ENCODE results near the gene NRF1.

NRF1 gene

DNA sequence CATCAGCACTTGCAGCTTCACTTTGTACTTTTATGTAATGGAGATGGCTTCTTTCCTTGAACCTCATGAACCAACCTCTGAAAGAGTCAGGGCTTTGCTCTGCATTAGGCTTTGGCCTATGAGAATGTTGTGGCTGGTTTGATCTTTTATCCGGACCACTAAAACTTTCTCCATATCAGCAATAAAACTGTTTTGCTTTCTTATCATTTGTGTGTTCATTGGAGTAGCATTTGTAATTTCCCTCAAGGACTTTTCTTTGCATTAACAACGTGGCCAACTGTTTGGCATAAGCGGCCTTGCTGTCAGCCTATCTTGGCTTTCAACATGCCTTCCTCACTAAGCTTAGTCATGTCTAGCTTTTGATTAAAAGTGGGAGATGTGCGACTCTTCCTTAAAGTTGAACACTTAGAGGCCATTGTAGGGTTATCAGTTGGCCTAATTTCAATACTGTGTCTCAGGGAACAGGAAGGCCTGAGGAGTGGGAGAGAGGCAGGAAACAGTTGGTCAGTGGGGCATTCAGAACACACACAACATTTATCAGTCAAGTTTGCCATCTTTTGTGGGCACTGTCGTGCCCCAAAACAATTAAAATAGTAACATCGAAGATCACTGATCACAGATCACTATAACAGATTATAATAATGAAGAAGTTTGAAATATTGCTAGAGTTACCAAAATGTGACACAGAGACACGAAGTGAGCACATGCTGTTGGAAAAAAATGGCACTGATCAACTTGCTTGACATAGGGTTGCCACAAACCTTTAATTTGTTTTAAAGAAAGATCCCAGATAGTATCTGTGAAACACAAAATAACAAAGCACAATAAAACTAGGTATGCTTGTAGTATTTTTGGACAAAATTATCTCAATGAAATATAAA is 64.7 kb downstream of the NRF1 start:
- no peak overlapping the region for H3K4me2 ChIP-seq
- H3K27ac ChIP-seq = no peak overlapping the region

DNA sequence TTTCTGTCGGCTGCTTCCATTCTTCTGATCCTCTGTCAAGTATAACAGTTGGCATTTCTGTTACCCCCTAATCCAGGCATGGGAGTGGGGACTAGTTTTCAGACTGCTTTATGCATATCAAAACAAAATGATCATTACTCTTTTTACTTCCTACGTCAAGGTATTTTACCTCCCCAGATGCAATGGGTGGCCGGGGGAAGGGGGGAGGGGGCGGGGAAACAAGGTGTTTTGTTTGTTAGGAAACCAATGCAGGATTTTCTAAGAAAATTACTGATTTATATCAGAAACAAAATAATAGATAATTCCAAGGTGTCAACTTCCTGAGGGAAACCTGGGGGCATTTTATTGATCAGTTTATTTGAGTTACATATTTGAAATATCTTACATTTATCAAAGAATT is 66.3 kb downstream of the NRF1 start:
- Histone ChIP-seq H4K20me1 (no peaks in the 10 kb centered on the region; a peak in 1 of 22 replicates), H3K4me1 (no peaks in the 10 kb centered on the region), H3K27ac (no peak overlapping the region), H3K9me3 (replicated peaks in 1 of 11) (peaks cover 34 to 42% (median 37%) of the 10 kb centered on the region in 11 experiments), H3K36me3 (peaks cover 74 to 97% (median 88%) of the 10 kb centered on the region in 11 experiments), H3K4me2 (no peak overlapping the region), H3K9ac (no peak overlapping the region), H3K27me3 (no peaks in the 10 kb centered on the region), H3K4me3 (no peak overlapping the region)
- no peak for TF ChIP-seq Cebpa-rat (IDR thresholded peaks at IDR 0.05)

More for the DNA sequence above, 64.7 kb downstream of the NRF1 start:
- Histone ChIP-seq H3K27me3 (no peaks in the 10 kb centered on the region), H4K20me1 (no peaks in the 10 kb centered on the region), H3K9ac (no peak overlapping the region), H3K4me1 (no peaks in the 10 kb centered on the region), H3K9me3 (replicated peaks in 1 of 11) (peaks cover 42 to 56% (median 52%) of the 10 kb centered on the region in 11 experiments), H3K4me3 (no peak overlapping the region), H3K36me3 (peaks cover 84 to 98% (median 95%) of the 10 kb centered on the region in 11 experiments)
- TF ChIP-seq Cebpa-rat (IDR thresholded peaks at IDR 0.05) = no peak

DNA sequence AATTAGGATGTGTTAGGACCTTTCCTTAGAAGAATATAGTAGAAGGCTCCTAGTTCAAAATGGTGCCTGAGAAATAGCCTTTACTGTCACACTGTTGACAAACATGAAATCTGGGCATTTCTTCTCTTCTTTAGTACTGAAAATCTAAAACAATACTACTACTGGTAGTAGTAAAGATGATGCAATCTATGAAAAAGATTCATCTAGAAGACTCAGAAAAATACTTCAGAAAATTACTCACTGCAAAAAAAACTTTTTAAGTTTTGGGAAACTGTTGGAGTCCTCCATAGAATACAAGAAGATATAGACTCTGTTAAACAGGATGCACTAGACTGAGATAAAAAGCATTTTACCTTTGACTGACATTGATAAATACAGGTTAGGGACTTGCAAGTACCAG is 67.1 kb downstream of the NRF1 start:
- TF ChIP-seq Cebpa-rat (IDR thresholded peaks at IDR 0.05) = no peak
- H3K4me3 ChIP-seq = no peak overlapping the region
- peaks cover 69 to 97% (median 88%) of the 10 kb centered on the region in 11 experiments for H3K36me3 ChIP-seq

DNA sequence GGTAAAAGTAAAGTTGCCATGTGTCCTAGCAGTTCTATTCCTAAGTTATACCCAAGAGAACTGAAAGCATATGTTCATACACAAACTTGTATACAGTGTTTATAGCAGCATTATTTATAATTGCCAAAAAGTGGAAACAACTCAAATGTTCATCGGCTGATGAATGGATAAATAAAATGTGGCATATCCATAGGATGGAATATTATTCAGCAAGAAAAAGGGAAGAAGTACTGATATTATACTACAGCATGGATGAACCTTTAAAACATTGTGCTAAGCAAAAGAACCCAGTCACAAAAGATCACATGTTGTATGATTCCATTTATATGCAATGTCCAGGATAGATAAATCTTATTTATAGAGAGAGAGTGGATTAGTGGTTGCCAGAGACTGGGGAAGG is 68.9 kb downstream of the NRF1 start:
- no peak overlapping the region for H3K4me2 ChIP-seq
- TF ChIP-seq Cebpa-rat (IDR thresholded peaks at IDR 0.05) = no peak
- H3K9ac ChIP-seq = no peak overlapping the region
- H3K9me3 ChIP-seq (replicated peaks in 1 of 11) = peaks cover 9 to 17% (median 11%) of the 10 kb centered on the region in 11 experiments
- peaks cover 56 to 97% (median 79%) of the 10 kb centered on the region in 11 experiments for H3K36me3 ChIP-seq
- no peak overlapping the region for H3K27ac ChIP-seq
- H4K20me1 ChIP-seq = no peaks in the 10 kb centered on the region; a peak in 2 of 22 replicates
- H3K27me3 ChIP-seq = no peaks in the 10 kb centered on the region
- no peak overlapping the region for H3K4me3 ChIP-seq
- no peaks in the 10 kb centered on the region for H3K4me1 ChIP-seq

More for the DNA sequence above, 67.1 kb downstream of the NRF1 start:
- no peak overlapping the region for H3K27ac ChIP-seq
- H3K9me3 ChIP-seq (replicated peaks in 1 of 11) = peaks cover 27 to 35% (median 29%) of the 10 kb centered on the region in 11 experiments
- H3K9ac ChIP-seq = no peak overlapping the region
- no peaks in the 10 kb centered on the region; a peak in 1 of 22 replicates for H4K20me1 ChIP-seq
- no peaks in the 10 kb centered on the region for H3K27me3 ChIP-seq
- H3K4me2 ChIP-seq = no peak overlapping the region
- H3K4me1 ChIP-seq = no peaks in the 10 kb centered on the region

DNA sequence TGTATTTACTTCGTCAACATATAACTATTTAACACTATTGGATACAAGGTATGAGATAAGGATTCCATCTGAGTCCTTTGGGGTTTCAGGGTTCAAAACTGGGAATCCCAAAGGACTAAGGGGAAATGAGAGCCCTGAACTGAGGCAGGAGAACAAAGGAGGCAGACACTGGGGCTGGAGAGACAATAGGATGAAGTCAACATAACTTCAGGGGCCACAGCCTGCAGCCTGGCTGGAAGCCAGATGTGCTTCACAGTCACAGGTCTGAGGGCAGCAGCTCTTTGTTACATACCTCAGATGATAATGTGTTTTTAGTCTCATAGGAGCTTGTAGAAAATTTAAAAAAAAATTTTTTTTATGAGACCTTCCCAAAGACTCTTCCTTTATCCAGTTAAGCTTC is 73.3 kb downstream of the NRF1 start:
- H4K20me1 ChIP-seq = peaks cover 0 to 5% (median 0%) of the 10 kb centered on the region in 11 experiments; a peak in 2 of 22 replicates
- H3K27me3 ChIP-seq = no peaks in the 10 kb centered on the region
- no peak overlapping the region for H3K27ac ChIP-seq
- H3K4me1 ChIP-seq = no peaks in the 10 kb centered on the region
- no peak overlapping the region for H3K9ac ChIP-seq
- H3K4me2 ChIP-seq = no peak overlapping the region
- peaks cover 34 to 97% (median 58%) of the 10 kb centered on the region in 11 experiments for H3K36me3 ChIP-seq
- no peak overlapping the region for H3K4me3 ChIP-seq
- peaks cover 0 to 2% (median 0%) of the 10 kb centered on the region in 11 experiments; a peak in 1 of 22 replicates for H3K9me3 ChIP-seq (replicated peaks in 1 of 11)
- TF ChIP-seq Cebpa-rat (IDR thresholded peaks at IDR 0.05) = no peak

DNA sequence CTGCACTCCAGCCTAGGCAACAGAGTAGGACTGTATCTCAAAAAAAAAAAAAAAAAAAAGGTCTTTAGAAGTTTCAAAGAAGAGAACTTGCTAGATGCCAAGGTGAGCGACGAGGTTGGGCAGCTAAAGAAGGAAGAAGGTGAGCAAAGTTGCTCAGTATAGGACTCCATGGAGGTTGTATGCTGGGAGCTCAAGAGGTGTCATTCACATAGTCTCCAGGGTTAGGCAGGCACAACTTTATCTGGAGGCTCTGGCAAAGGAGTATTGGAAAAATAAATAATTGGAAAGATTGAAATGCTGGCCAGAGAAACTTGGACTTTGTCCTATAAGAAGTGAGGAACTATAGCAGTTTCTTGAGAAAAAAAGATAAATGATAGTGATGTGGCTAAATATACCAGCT is 74.5 kb downstream of the NRF1 start:
- no peaks in the 10 kb centered on the region for H3K27me3 ChIP-seq
- no peaks in the 10 kb centered on the region for H3K9me3 ChIP-seq (replicated peaks in 1 of 11)
- no peak overlapping the region for H3K27ac ChIP-seq
- no peak overlapping the region for H3K4me2 ChIP-seq
- peaks cover 0 to 7% (median 0%) of the 10 kb centered on the region in 11 experiments; a peak in 3 of 22 replicates for H4K20me1 ChIP-seq
- H3K9ac ChIP-seq = no peak overlapping the region
- no peaks in the 10 kb centered on the region for H3K4me1 ChIP-seq
- H3K4me3 ChIP-seq = no peak overlapping the region
- H3K36me3 ChIP-seq = peaks cover 38 to 97% (median 58%) of the 10 kb centered on the region in 11 experiments
- no peak for TF ChIP-seq Cebpa-rat (IDR thresholded peaks at IDR 0.05)

DNA sequence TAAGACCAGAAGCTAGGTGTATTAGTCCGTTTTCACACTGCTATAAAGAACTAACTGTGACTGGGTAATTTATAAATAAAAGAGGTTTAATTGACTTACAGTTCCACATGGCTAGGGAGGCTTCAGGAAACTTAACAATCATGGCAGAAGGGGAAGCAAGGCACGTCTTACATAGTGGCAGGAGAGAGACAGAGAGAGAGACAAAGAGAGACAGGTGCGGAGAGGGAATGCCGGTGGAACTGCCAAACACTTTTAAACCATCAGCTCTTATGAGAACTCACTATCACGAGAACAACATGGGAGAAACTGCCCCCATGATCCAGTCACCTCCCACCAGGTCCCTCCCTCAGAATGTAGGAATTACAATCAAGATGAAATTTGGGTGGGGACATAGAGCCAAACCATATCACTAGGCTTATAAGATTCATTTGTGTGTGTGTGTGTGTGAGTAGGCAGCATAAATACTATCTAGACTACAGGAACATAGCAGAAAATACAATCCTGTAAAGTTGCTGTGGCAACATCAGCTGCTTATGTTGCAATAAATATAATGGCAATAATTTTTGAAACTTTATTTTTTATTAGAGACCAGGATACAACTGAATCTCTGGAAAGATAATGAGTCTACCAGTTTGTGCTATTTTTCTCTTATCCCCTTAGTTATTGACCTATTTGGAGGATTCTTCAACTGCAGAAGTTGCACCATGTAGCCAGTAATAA is 77.1 kb downstream of the NRF1 start:
- no peak overlapping the region for H3K9ac ChIP-seq
- no peak overlapping the region for H3K27ac ChIP-seq
- no peak for TF ChIP-seq Cebpa-rat (IDR thresholded peaks at IDR 0.05)
- H3K9me3 ChIP-seq (replicated peaks in 1 of 11) = no peaks in the 10 kb centered on the region
- peaks cover 56 to 98% (median 68%) of the 10 kb centered on the region in 11 experiments for H3K36me3 ChIP-seq
- no peak overlapping the region for H3K4me2 ChIP-seq
- no peaks in the 10 kb centered on the region for H3K4me1 ChIP-seq
- peaks cover 0 to 7% (median 4%) of the 10 kb centered on the region in 11 experiments; a peak in 4 of 22 replicates for H4K20me1 ChIP-seq
- H3K4me3 ChIP-seq = no peak overlapping the region
- H3K27me3 ChIP-seq = no peaks in the 10 kb centered on the region

DNA sequence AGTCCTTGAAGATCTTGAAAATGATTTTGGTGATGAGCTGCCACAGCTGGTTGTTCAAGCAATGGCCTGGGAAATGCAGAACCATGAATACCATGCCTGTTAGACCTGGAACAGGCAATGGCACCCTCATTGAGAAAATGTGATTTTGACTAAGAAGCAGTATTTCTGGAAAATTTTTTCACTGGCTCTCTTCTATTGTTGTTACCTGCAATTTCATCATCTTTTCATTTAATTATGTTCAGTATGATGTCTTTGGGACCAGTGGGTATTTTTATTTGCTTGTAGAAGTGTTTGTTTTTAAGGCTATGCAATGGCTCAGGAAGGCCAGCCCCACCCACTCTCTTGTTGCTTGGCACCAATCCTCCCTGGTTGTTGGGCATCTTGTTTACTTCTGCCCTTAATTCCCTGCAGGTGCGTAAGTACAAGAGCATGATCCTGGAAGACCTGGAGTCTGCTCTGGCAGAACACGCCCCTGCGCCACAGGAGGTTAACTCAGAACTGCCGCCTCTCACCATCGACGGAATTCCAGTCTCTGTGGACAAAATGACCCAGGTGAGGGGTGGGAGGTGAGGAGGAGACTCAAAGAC is 78.6 kb downstream of the NRF1 start:
- H3K9me3 ChIP-seq (replicated peaks in 1 of 11) = no peaks in the 10 kb centered on the region
- H3K27me3 ChIP-seq = no peaks in the 10 kb centered on the region
- peaks cover 0 to 10% (median 4%) of the 10 kb centered on the region in 11 experiments; a peak in 3 of 22 replicates for H4K20me1 ChIP-seq
- H3K9ac ChIP-seq = no peak overlapping the region
- H3K4me1 ChIP-seq = no peaks in the 10 kb centered on the region
- H3K4me3 ChIP-seq = no peak overlapping the region
- H3K36me3 ChIP-seq = peaks cover 60 to 98% (median 74%) of the 10 kb centered on the region in 11 experiments
- TF ChIP-seq Cebpa-rat (IDR thresholded peaks at IDR 0.05) = no peak
- H3K4me2 ChIP-seq = no peak overlapping the region
- H3K27ac ChIP-seq = no peak overlapping the region

DNA sequence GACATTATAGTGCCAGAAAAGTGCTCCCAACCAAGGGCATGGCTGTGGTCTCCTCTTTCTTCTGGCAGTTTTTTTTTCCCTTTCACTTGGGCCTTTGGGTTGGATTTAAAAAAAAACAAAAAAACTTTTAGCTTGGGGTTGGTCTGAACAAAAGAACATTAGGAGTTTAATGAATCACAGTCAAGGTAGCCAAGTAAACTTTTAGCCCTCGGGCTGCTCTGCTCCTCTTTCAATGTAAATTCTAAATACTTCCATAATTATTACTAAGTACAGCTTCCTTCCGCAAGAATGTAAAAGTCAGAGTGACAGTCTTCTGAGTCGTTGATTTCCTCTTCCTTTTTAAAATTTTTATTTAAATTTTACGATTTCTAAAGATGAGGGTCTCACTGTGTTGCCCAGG is 79.2 kb downstream of the NRF1 start:
- no peak for TF ChIP-seq Cebpa-rat (IDR thresholded peaks at IDR 0.05)
- H3K4me3 ChIP-seq = no peak overlapping the region
- peaks cover 58 to 98% (median 76%) of the 10 kb centered on the region in 11 experiments for H3K36me3 ChIP-seq
- no peak overlapping the region for H3K4me2 ChIP-seq
- H3K4me1 ChIP-seq = no peaks in the 10 kb centered on the region
- H3K9me3 ChIP-seq (replicated peaks in 1 of 11) = no peaks in the 10 kb centered on the region
- H3K27me3 ChIP-seq = no peaks in the 10 kb centered on the region
- H4K20me1 ChIP-seq = peaks cover 0 to 10% (median 4%) of the 10 kb centered on the region in 11 experiments; a peak in 3 of 22 replicates
- no peak overlapping the region for H3K9ac ChIP-seq
- no peak overlapping the region for H3K27ac ChIP-seq

All from BLaER1 treated with 17β-estradiol and CSF1 and Interleukin-3, amounts not matched to agents 10 nM and 100 nM (cell line).